ENCODE measurements around the gene ALPK1. TPM values are rescaled to one million over a fixed set of nuclear protein-coding genes. Genes with fewer than 3 reads are reported as not detected.

ALPK1 gene
- total RNA-seq, 4 donors from 2014 or later: 14.8 to 43.8 (median 19.1) TPM

GRCh38 chr4:112270051-112270450 lies 27.1 kb upstream of the ALPK1 start:
- TF ChIP-seq CTCF (IDR thresholded peaks at IDR 0.05): no peak
- ATAC-seq (ENCODE audit: low FRiP score): no peak
- no peak for DNase-seq (ENCODE audit: low spot score)

GRCh38 chr4:112270640-112271421 lies 26.3 kb upstream of the ALPK1 start:
- no peak for ATAC-seq (ENCODE audit: low FRiP score)
- DNase-seq (ENCODE audit: low spot score): no peak
- no peak for TF ChIP-seq CTCF (IDR thresholded peaks at IDR 0.05)

- DNase-seq (ENCODE audit: low spot score) (no peak), ATAC-seq (ENCODE audit: low FRiP score) (no peak)
- TF ChIP-seq CTCF (IDR thresholded peaks at IDR 0.05): no peak
Observed at GRCh38 chr4:112272292-112272691, 24.9 kb upstream of the ALPK1 start.

- no peak for ATAC-seq (ENCODE audit: low FRiP score)
- TF ChIP-seq CTCF (IDR thresholded peaks at IDR 0.05): no peak
- no peak for DNase-seq (ENCODE audit: low spot score)
Observed at GRCh38 chr4:112274959-112275358, 22.2 kb upstream of the ALPK1 start.

- no peak for ATAC-seq (ENCODE audit: low FRiP score)
- no peak for TF ChIP-seq CTCF (IDR thresholded peaks at IDR 0.05)
- no peak for DNase-seq (ENCODE audit: low spot score)
Observed at GRCh38 chr4:112276113-112276512, 21.1 kb upstream of the ALPK1 start.

GRCh38 chr4:112277220-112277619 lies 19.9 kb upstream of the ALPK1 start:
- ATAC-seq (ENCODE audit: low FRiP score) (no peak), DNase-seq (ENCODE audit: low spot score) (no peak)
- TF ChIP-seq CTCF (IDR thresholded peaks at IDR 0.05): no peak
